SK-MEL-5 (cell line): ENCODE data around the gene TRMT2B. TPM values are rescaled to one million over a fixed set of nuclear protein-coding genes. Genes with fewer than 3 reads are reported as not detected.
"Not testable (repeated sequence)": the region's sequence is repeated elsewhere in the genome, so short reads cannot be mapped to it uniquely, and the experiment has no call there.

Experiments used
- DNase-seq: peaks from one replicate; pipeline ENCODE4 v3.0.0-alpha.2; 2016; ENCODE audit warnings: low read depth, low spot score
- in situ Hi-C: cut with HindIII; loops from 2 replicates; pipeline ENCODE4 v1.10.0; 2016; ENCODE audit warnings: low sequenced_read_pairs, high pct_unique_total_duplicates, low pct_unique_long_range_greater_than_20kb
- total RNA-seq: library from RNA; depleted of rRNA; stranded (reverse); fragments of >200 nt; shearing (Covaris generic); gene quantifications from 2 replicates; pipeline ENCODE4 v1.2.3, GENCODE V29; 2014

Gene TRMT2B
- total RNA-seq, 1 experiment from 2014 or later, result 10.2 TPM

DNA sequence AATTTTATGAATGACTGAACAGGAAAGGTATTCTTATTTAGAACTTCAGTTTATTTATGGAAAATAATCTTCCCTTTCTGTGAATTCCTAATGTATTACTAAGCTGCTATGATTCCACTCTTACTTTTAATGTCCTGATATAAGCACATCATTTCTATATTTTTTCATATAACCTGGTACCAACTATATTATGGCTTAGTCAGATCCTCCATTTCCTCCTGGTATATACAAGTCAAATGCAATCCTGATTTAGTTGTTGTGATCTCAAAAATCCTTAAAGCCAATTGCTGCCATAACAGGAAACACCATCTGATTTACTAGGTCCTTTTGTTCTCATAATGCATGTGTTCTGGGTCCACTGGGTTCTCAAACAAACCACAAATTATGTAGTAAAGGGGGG lies 26.8 kb downstream of the TRMT2B start:
- no peak for DNase-seq
- in situ Hi-C loops, result no loop called here

DNA sequence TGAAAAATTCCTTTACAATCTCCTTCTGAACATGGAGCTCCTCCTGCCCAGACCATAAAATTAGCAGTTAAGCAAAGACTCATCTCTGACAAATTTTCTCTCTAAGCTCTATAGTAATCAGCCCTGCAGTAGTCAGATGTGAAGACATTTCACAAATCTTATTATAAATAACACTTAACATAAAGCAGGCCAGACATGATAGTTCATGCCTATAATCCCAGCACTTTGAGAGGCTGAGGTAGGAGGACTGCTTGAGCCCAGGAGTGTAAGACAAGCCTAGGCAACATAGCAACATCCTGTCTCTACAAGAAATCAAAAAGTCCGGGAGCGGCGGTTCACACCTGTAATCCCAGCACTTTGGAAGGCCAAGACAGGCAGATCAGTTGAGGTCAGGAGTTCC lies 29.9 kb downstream of the TRMT2B start:
- no peak for DNase-seq
- in situ Hi-C loops, result no loop called here

DNA sequence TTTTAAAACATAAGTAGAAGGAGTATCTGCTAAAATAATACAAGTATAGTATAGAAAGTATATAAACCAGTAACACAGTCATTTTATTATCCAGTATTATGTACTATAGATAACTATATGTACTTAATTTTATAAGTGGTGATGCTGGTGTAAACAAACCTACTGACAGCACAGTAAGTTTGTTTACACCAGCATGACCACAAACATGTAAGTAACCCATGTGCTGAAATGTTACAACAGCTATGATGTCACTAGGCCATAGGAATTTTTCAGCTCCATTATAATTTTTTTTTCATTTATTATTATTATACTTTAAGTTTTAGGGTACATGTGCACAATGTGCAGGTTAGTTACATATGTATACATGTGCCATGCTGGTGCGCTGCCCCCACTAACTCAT lies 39.9 kb downstream of the TRMT2B start:
- in situ Hi-C loops, DNase-seq: not testable (repeated sequence)

DNA sequence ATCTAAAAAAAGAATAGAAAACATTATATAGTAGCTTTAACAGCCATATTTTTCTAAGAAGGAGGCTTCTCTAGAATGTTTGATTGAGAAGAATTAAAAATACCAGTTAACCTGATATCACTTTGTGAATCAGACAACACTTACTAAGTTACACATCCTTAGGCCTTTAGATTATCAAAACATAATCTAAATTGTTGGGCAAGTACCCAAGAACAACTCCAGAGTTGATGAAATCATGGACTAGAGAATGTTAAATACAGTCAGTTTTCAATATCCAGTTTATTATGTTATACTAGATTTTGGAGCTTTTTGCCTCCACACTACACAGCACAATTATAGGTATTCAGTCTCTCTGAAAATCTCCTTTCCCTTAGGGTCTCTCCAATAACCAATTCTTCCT lies 42.8 kb downstream of the TRMT2B start:
- DNase-seq, result no peak

DNA sequence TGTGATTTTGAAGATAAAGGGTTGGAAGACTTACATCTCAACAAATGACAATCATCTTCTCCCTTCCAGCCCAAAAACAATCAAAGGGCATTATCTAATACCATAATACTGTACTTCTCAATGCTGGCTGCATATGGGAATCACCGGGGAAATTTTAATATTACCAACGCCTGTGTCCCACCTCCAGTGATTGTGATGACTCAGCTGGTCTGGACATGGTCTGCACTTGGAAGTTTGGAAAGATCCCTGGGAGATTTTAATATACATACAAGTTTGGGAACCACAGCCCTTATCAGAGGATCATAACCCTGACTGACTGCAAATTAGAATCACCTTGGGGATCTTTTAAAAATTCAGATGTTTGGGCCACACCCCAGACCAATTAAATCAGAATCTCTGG lies 52.5 kb downstream of the TRMT2B start:
- in situ Hi-C loops, result no loop called here
- DNase-seq, result no peak

More for the DNA sequence above, 42.8 kb downstream of the TRMT2B start:
- in situ Hi-C loops, result no loop called here

DNA sequence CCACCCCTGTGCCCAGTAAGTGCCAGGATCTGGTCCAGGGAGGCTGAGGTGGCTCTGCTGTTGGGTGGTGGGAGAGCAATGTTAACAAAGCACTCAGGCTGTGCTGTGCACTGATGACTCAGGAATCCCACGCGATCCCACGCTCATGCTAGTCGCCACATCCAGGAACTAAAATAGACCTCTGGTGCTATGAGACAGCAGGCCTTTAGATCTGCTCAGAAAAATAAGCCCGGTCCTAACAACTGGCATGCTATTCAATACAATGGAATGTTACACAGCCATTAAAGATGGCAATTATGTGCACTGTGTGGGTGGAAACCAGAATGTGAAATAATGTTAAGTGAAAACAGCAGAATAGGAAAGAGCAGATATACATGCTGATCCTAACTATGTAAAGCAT lies 56.4 kb downstream of the TRMT2B start:
- DNase-seq, result peak; percentile 43
- in situ Hi-C loops, result no loop called here

DNA sequence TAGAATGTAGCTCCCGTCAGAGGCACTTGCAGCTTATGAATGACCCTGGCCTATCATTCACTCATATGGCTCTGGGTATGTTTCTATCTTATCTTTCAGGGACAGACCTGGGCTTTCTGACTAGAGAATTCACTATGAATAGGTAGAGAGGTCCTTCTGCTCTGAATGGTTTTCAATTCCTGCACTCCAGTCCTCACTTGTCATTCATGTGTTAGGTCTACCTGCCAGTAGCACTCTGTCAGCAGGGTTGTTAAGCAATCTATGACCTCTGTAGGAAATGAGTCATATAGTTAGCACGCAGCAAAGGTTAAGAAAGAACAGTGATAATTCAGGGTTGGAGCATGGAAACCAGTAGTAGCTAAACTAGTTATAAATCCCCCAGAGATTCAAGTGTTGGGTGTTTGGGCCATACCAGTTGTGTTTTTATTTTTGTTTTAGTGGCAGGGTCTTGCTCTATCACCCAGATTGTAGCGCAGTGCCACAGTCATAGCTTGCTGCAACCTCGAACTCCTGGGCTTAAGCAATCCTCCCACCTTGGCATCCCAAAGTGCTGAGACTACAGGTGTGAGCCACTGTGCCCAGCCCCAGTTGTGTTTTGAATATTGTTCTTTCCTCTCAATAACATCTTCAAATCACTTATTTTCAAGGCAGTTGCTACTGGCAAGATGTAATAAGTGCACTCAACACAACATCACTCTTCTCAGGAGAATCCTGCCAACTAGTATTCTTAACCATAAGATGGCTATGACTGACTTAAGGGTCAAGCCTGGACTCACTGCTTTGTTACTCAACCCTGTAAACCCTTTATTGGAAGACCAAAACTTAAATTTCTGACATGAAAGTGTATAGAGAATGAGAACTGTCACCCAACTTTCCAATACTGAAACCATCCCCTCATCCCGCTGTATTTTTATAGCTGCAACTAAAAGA lies 57.3 kb downstream of the TRMT2B start:
- in situ Hi-C loops, result no loop called here
- DNase-seq, result peak; percentile 29

DNA sequence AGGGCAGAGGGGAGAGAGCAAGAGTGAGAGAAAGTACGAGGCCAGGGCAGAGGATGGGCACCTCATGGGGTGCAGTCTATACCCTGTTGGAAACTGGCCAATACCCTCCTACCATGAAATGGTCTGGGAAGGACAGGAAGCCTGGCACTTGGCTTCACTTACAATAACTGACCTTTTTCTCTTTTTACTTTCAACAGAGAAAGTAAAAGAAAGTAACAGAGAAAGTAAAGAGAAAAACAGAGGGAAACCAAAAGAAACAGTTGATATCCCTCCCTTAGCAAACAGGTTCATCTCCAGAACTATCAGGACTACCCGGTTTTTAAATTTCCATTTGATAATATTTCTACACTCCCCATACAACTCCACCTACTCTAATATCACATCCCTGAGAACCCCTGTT lies 61.8 kb downstream of the TRMT2B start:
- no peak for DNase-seq
- in situ Hi-C loops, result no loop called here

DNA sequence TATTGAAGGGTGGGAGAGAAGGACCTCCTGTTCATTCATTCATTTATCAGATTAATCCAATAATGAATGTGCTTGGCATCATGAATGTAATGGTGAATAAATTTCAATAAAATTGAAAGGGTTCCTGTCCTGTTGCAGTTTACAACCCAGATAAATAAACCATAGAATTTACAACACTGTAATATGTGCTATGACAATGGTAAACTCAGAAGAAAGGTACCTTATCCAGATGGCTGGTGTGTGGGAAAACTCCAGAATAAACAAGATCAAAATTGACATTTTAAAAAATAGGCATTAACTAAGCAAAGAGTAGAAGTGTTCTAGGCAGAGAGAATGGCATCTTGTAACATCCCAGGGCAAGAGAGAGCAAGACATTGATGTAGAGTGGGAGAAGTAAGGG lies 67.1 kb downstream of the TRMT2B start:
- in situ Hi-C loops, result no loop called here
- DNase-seq, result no peak

DNA sequence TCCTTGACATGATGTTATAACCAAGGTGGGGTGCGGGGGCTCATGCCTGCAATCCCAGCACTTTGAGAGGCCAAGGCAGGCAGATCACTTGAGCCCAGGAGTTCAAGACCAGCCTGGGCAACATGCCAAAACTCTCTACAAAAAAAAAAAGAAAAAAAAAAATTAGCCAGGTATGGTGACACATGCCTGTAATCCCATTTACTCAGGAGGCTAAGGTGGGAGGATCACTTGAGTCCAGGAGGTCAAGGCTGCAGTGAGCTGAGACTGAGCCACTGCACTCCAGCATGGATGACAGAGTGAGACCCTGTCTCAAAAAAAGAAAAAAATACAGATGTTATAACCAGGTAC lies 70.4 kb downstream of the TRMT2B start:
- DNase-seq, in situ Hi-C loops: not testable (repeated sequence)

DNA sequence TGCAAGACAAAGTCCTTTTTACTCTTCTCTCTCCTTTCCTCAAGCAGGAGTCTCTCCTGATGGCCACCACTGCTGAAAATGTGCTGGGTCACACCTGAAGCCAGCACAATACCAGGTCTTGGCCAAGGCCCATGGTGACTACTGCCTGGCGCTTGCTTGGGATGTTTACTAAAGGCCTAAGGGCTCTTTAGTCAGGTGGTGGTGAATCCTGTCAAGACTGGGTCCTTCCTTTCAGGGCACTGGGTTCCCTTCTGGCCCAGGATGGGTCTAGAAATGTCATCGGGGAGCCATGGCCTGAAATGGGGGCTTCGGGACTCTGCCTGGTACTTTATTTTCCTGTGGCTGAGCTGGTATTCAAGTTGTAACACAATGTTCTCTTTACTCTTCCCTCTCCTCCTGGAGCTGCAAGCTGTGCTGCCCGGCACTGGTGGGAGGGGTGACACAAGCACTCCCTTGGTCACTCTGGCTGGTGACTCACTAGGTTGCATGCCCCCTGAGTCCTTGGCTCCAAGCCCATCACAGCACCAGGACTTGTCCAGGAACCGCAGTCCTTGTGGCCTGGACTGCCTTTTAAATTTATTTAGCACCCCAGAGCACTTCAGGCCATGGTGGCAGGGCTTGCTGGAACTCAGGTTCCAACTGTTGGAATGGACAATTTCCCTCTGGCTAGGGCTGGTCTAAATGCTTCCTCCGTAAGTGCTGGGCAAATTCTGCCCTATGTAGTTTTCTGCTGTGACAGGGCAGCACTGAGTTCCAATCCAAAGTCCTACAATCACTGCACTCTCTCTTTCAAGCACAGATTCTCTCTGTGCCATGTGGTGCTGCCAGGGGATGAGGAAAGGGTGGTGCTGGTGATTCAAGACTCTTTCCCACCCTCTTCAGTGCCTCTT lies 71.1 kb downstream of the TRMT2B start:
- DNase-seq, result no peak
- in situ Hi-C loops, result no loop called here

DNA sequence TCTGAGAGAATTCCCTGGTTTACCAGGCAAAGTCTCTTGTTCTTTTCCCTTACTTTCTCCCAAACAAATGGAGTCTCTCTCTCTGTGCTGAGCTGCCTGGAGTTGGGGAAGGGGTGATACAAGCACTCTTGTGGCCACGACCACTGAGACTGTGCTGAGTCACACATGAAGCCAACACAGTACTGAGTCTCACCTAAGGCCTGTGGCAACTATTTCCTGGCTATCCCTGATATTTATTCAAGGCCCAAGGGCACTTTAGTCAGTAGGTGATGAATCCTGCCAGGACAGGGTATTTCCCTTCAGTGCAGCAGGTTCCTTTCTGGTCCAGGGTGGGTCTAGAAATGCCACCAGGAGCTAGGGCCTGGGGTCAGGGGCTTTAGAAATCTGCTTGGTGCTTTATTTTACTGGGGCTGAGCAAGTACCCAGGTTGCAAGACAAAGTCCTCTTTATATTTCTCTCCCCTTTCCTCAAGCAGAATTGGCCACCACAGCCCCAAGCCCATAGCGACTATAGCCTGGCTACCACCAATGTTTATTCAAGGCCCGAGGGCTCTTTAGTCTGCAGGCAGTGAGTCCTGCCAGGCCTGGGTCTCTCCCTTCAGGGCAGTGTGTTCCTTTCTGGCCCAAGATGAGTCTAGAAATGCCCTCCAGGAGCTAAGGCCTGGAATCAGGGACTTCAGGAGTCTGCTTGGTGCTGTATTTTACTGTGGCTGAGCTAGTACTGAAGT lies 71.9 kb downstream of the TRMT2B start:
- in situ Hi-C loops, result no loop called here
- DNase-seq, result no peak

DNA sequence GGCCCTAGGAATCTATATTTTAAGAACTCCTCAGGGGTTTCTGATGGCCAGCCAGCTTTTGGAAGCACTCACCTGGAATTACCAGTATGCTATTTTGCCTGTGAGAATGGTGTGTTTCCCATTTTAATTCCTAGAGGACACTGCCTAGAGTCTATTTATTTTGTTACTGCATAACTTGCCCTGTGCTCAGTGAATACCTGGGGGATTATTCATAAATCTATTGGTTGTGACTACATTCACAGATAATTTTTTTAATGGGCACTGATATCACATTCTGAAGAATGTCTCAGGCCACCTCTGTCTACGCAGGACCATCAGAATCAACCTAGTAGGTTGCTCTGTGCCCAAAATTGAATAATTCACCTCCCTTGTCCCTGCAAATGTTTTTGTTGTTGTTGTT lies 75.7 kb downstream of the TRMT2B start:
- DNase-seq, result no peak
- in situ Hi-C loops, result no loop called here

DNA sequence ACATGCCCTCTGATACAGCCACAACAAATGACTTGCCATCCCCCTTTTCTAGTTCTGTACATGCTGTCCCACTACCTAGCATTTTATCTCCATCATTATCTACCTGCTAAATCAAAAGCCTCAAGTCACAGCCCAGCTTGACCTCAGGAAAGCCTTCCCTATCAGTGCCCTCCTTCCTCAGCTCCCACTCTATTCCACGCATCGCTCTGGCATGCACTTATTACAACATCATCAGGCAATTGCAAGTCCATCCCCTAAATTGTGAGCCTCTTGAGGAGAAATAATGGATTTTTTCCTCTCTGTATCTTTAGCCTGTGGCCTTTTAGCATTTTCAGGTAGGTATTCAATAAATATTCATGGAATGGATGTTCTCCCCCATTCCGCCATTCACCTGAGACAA lies 76.7 kb downstream of the TRMT2B start:
- in situ Hi-C loops, result no loop called here
- no peak for DNase-seq

DNA sequence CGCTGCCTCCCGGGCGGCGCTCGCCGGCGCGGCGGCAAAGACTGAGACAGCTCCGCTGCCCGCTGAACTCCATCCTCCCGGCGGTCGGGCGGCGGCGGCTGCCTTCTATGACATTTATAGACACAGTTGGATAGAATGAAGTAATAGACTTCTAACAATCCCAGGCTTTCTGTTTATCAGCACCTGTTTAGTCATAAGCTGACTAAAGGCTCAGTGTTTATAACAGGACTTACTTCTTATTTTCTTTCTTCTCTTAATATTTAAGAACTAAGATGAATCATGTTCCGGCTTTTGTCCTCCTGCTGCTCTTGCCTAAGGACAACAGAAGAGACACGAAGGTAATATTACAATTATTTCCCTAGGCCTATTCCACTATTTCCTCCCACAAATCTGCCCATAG lies 78.5 kb downstream of the TRMT2B start:
- DNase-seq, result no peak
- in situ Hi-C loops, result no loop called here

DNA sequence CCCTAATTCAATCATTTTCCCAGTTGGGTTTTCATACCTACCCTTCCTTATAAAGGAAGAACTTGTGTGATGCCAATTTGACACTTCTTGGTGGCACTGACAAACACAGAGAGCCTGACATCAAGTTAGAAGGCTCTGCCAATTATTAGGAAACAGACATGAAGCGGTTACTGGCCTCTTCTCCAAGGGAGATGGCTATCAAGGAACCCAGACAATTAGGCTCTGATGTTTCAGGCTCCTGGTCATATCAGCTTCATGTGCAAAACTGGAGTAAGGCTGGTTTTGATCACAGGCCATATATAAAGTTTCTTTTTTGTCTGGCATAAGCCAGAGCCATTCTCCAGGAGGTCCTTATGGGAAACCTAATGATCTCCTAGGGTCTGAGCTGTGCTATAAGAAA lies 82.0 kb downstream of the TRMT2B start:
- no peak for DNase-seq
- in situ Hi-C loops, result no loop called here

DNA sequence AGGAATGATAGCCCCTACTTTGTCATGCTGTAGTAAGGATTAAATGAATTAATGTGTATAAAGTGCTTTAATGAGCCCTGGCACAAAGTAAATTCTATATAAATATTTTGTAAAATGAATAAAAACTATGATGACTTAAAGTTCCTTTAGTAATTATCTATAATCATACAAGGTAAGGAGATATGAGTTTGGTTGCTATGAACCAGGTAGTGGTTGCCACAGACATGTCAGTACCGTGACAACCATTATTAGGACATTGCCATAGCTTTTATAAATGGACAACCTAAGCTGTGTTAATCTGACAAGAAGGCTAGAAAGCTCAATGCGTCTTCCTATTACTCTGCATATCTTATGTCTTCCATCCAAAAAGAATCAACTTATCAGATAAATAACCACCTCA lies 82.5 kb downstream of the TRMT2B start, which contains the start of gene ARL13A:
ARL13A (plus strand) TSS at position 301 of the 400 bp plus-strand sequence. CDS start 3,982 bp downstream, outside the sequence.
- no peak for DNase-seq
- in situ Hi-C loops, result no loop called here

DNA sequence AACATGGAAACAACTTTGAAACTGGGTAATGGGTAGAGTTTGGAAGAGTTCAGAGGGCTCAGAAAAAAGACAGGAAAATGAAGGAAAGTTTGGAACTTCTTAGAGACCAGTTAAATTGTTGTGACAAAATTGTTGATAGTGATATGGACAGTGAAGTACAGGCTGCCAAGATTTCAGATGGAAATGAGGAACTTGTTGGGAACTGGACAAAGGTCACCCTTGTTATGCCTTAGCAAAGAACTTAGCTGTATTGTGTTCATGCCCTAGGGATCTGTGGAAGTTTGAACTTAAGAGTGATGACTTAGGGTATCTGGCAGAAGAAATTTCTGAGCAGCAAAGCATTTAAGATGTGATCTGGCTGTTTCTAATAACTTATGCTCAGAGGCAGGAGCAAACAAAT lies 87.5 kb downstream of the TRMT2B start:
- peak; percentile 76 for DNase-seq
- in situ Hi-C loops, result no loop called here
